K562 (cell line): ENCODE results near the gene PITX1. TPM values are rescaled to one million over a fixed set of nuclear protein-coding genes. Genes with fewer than 3 reads are reported as not detected.
A peak's percentile ranks its signal among the peaks of the same experiment; 100 is the strongest.

Experiments
- ATAC-seq: fragments of 200-7000 bp; cut with Tn5 transposase; 3 replicates; pipeline ENCODE4 v1.9.1; 2020; ENCODE audit warnings: moderate library complexity
- BruUV-seq: library from RNA; stranded (reverse); fragments of 400-500 nt; replicated peaks from 2 replicates; lab custom pipeline; 2021; lab: Mats Ljungman, UMichigan
- CTCF ChIA-PET: fragments of 300-600 bp; formaldehyde crosslinking; extraction: SDS; loops from one replicate; lab custom pipeline; 2021; ENCODE audit warnings: low intra/inter-chr PET ratio; lab: Yijun Ruan, JAX
- POLR2A ChIA-PET: fragments of 300-600, 350-650 bp; sonication (Branson Sonifier 250); formaldehyde crosslinking; extraction: SDS; loops from one replicate; lab custom pipeline; 2021; ENCODE audit warnings: antibody characterized with exemption, inconsistent platforms; lab: Yijun Ruan, JAX
- DNase-seq, 4 experiments: peaks; one replicate each; pipeline versions ENCODE4 v3.0.0 to v3.0.0-alpha.2; 2011 to 2018; ENCODE audit warnings: low spot score in 3 of 4, mixed read lengths in 3 of 4; ENCODE audit errors: extremely low read depth in 1 of 4
- FAIRE-seq: peaks from 2 replicates; lab custom pipeline; 2011; peaks lifted over from hg19 to GRCh38; lab: Jason Lieb, UNC
- H2AFZ ChIP-seq: 2 replicates; pipeline ENCODE4 v1.6.0; 2011; ENCODE audit warnings: low read depth, low read length, control low read depth, inconsistent platforms
- H3K27ac ChIP-seq: fragments of 200-600 bp; 3 replicates; pipeline ENCODE4 v1.8.0; 2011; ENCODE audit warnings: low read depth, mild to moderate bottlenecking, control low read depth, inconsistent platforms, low read length, moderate library complexity, mixed read lengths; ENCODE audit errors: extremely low read depth
- H3K27me3 ChIP-seq, 2 experiments: fragments of 300-600 bp in 1 of 2; 2 replicates in 1 of 2; 3 replicates in 1 of 2; pipeline versions ENCODE4 v1.6.0 to v1.8.0; 2011; ENCODE audit warnings: inconsistent platforms in 2 of 2, low read length in 2 of 2, mild to moderate bottlenecking in 1 of 2, mixed read lengths in 1 of 2, moderate library complexity in 1 of 2; ENCODE audit not compliant: control insufficient read depth in 2 of 2, insufficient read depth in 2 of 2
- H3K36me3 ChIP-seq: fragments of 300-600 bp; 3 replicates; pipeline ENCODE4 v1.8.0; 2011; ENCODE audit warnings: mild to moderate bottlenecking, low read length, inconsistent platforms; ENCODE audit not compliant: control insufficient read depth, insufficient read depth
- H3K4me1 ChIP-seq, 2 experiments: fragments of 200-600 bp in 1 of 2; replicated peaks in 1 of 2; 2 replicates in 1 of 2; 3 replicates in 1 of 2; pipeline versions ENCODE4 v1.5.1 to v1.8.0; 2011; ENCODE audit warnings: inconsistent platforms in 2 of 2, low read length in 2 of 2, mild to moderate bottlenecking in 1 of 2, mixed read lengths in 1 of 2, moderate library complexity in 1 of 2; ENCODE audit not compliant: control insufficient read depth in 2 of 2, insufficient read depth in 2 of 2
- H3K4me2 ChIP-seq: 2 replicates; pipeline ENCODE4 v1.6.1; 2011; ENCODE audit warnings: low read length, control low read depth, inconsistent platforms, mixed read lengths; ENCODE audit not compliant: insufficient read depth
- H3K4me3 ChIP-seq: fragments of 200-600 bp; sonication (generic), shearing (Covaris generic); 2 replicates; pipeline ENCODE4 v1.5.1; 2016; ENCODE audit warnings: control low read depth, inconsistent platforms
- H3K79me2 ChIP-seq: fragments of 200-600 bp; 3 replicates; pipeline ENCODE4 v1.8.0; 2011; ENCODE audit warnings: low read length, inconsistent platforms; ENCODE audit not compliant: control insufficient read depth, insufficient read depth
- H3K9ac ChIP-seq, 2 experiments: 2 replicates each; pipeline versions ENCODE4 v1.6.0 to v1.6.1; 2011; ENCODE audit warnings: low read depth in 2 of 2, low read length in 2 of 2, control low read depth in 1 of 2, inconsistent platforms in 1 of 2, mild to moderate bottlenecking in 1 of 2, mixed read lengths in 1 of 2; ENCODE audit not compliant: insufficient read depth in 1 of 2
- H3K9me1 ChIP-seq: one replicate; pipeline ENCODE4 v1.6.0; 2011; ENCODE audit warnings: inconsistent platforms, mild to moderate bottlenecking, low read length, moderate library complexity; ENCODE audit not compliant: control insufficient read depth, insufficient read depth
- H3K9me3 ChIP-seq: replicated peaks from 2 replicates; pipeline ENCODE4 v1.5.1; 2011; ENCODE audit warnings: low read depth, low read length, inconsistent platforms; ENCODE audit not compliant: control insufficient read depth, insufficient read depth
- H4K20me1 ChIP-seq: replicated peaks from 2 replicates; pipeline ENCODE4 v1.6.1; 2011; ENCODE audit warnings: low read length, inconsistent platforms, mixed read lengths; ENCODE audit not compliant: control insufficient read depth, insufficient read depth
- MXD1 ChIP-seq: fragments of 250-450 bp; sonication (Bioruptor Pico); IDR thresholded peaks from 2 replicates; pipeline ENCODE4 v1.8.0; 2021; ENCODE audit warnings: borderline replicate concordance, mild to moderate bottlenecking, moderate library complexity; ENCODE audit not compliant: poor library complexity, severe bottlenecking
- NCOA6 ChIP-seq: fragments of 450-650 bp; IDR thresholded peaks from 2 replicates; pipeline ENCODE4 v1.6.1; 2017; ENCODE audit warnings: mild to moderate bottlenecking
- RFX1 ChIP-seq: fragments of 450-650 bp; IDR thresholded peaks from 2 replicates; pipeline ENCODE4 v1.6.1; 2016; ENCODE audit warnings: mild to moderate bottlenecking, moderate library complexity
- RFX7 ChIP-seq: fragments of 250-450 bp; sonication (Bioruptor Pico); IDR thresholded peaks from 2 replicates; pipeline ENCODE4 v1.5.1; 2021; ENCODE audit warnings: mild to moderate bottlenecking
- SPI1 ChIP-seq: IDR thresholded peaks from 2 replicates; pipeline ENCODE4 v1.6.1; 2011; ENCODE audit warnings: low read depth, low read length, control low read depth, borderline replicate concordance
- SRSF7 ChIP-seq: fragments of 200-400 bp; formaldehyde crosslinking; optimal IDR thresholded peaks from 2 replicates; pipeline ENCODE3; 2017; ENCODE audit warnings: mild to moderate bottlenecking, low read depth, low read length
- TCF15 ChIP-seq: fragments of 250-450 bp; sonication (Bioruptor Pico); IDR thresholded peaks from 2 replicates; pipeline ENCODE4 v1.8.0; 2022; ENCODE audit warnings: moderate library complexity, mild to moderate bottlenecking, inconsistent platforms
- ZBTB43 ChIP-seq: sonication (generic); formaldehyde crosslinking; IDR thresholded peaks from 2 replicates; pipeline ENCODE4 v1.8.0; 2023; ENCODE audit warnings: mild to moderate bottlenecking, missing genetic modification reagents
- ZNF24 ChIP-seq: fragments of 450-650 bp; IDR thresholded peaks from 2 replicates; pipeline ENCODE4 v1.6.1; 2016
- ZNF408 ChIP-seq: fragments of 250-450 bp; sonication (Bioruptor Pico); IDR thresholded peaks from 2 replicates; pipeline ENCODE4 v1.4.0; 2020; ENCODE audit warnings: low read depth, mild to moderate bottlenecking, moderate library complexity
- WGBS: fragments of 100-300 bp; shearing (Covaris generic); methylation state at CpG from one replicate; pipeline ENCODE4 v1.1.6; 2016; ENCODE audit warnings: low coverage, mixed read lengths; ENCODE audit not compliant: insufficient coverage; ENCODE audit errors: missing lambda C conversion rate; 5-methylcytosine and 5-hydroxymethylcytosine counted together
- in situ Hi-C: fragments of 300-500 bp; cut with MboI; formaldehyde crosslinking; loops from 4 replicates; pipeline ENCODE4 v1.15.0; 2018; ENCODE audit warnings: inconsistent platforms, mixed read lengths
- intact Hi-C: fragments of 100-400 bp; cut with micrococcal nuclease; formaldehyde crosslinking; loops from 2 replicates; pipeline ENCODE4 v1.14.2; 2022
- polyA plus RNA-seq, 8 experiments: library from polyadenylated mRNA; depleted of rRNA in 4 of 8; stranded (reverse) in 5 of 8; unstranded in 3 of 8; fragments of >200 nt; fragmentation: Nextera tagmentation in 2 of 8; fragmentation: Illumina TruSeq in 1 of 8; extraction: Ambion mirVana in 2 of 8; extraction: Trizol in 1 of 8; gene quantifications; 2 replicates each; pipeline versions ENCODE4 v1.2.1 to v1.2.3, GENCODE V29; 2011 to 2014; ENCODE audit warnings: inconsistent platforms in 1 of 8, missing spikeins in 1 of 8
- total RNA-seq, 7 experiments: library from RNA; depleted of rRNA in 6 of 7; stranded (reverse); fragments of >200 nt in 6 of 7; fragmentation: Illumina TruSeq in 2 of 7; extraction: Trizol in 2 of 7; gene quantifications; 2 replicates each; pipeline versions ENCODE4 v1.2.1 to v1.2.3, GENCODE V29; 2011 to 2021; ENCODE audit warnings: low replicate concordance in 1 of 7
- TF ChIP-seq, protein P1 (sequence below): fragments of 200-800 bp; sonication (Bioruptor generic); IDR thresholded peaks from 2 replicates; pipeline ENCODE4 v1.6.1; 2017; ENCODE audit warnings: missing genetic modification characterization, missing compliant biosample characterization
- TF ChIP-seq, protein P2 (sequence below): fragments of 450-650 bp; conservative IDR thresholded peaks from 2 replicates; pipeline ENCODE4 v1.6.1; 2016; ENCODE audit warnings: missing genetic modification characterization, low read depth, mild to moderate bottlenecking, missing compliant biosample characterization, moderate library complexity
- TF ChIP-seq, protein P3 (sequence below): fragments of 250-450 bp; sonication (Bioruptor Pico); IDR thresholded peaks from 2 replicates; pipeline ENCODE4 v1.8.0; 2022; ENCODE audit warnings: inconsistent platforms, mild to moderate bottlenecking, moderate library complexity, borderline replicate concordance
- TF ChIP-seq, protein P4 (sequence below): fragments of 450-650 bp; formaldehyde crosslinking; conservative IDR thresholded peaks from 2 replicates; pipeline ENCODE4 v1.4.0; 2022; ENCODE audit warnings: mild to moderate bottlenecking, missing genetic modification characterization

The PITX1 gene
- total and polyA plus RNA-seq, 9 of the 15 experiments (the other 6 are each of a cell fraction or from before 2014, with no cell fraction given) = 0.13 to 88.2 (median 24.9) TPM

DNA sequence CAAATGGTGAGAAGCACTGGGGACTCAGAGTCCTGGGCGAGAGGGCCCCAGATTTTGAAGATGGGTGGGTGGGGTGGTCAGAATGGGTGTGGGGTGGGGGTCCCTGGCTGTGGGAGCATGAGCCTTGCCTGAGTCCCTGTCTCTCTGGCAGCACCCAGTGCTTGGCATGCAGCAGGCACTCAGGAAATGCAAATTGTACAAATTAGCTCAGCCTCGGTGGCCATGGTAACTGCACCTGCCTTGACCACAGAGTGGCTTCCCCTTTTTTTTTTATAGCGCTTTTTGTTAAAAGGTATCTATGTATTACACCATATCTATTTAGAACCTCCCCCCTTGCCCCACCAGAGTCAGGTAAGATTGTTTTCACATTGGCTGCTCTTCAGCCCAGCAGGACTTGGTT lies 19.2 kb upstream of the PITX1 start:
- H2AFZ ChIP-seq = no peak overlapping the region
- no peaks in the 10 kb centered on the region for H3K27me3 ChIP-seq
- no peak overlapping the region for H3K4me2 ChIP-seq
- H3K9ac ChIP-seq = no peak overlapping the region; a peak in 1 of 4 replicates
- WGBS = 28% methylated on average over 3 of the region's 3 CpGs
- no peak overlapping the region for H3K4me3 ChIP-seq
- peaks cover 26 to 37% of the 10 kb centered on the region in 2 experiments; a peak in 4 of 5 replicates for H3K4me1 ChIP-seq
- DNase-seq (no peak), FAIRE-seq (no peak), ATAC-seq (no peak)
- H3K27ac ChIP-seq = no peak overlapping the region
- intact Hi-C loops = no loop called here
- CTCF ChIA-PET = no interaction called here
- H4K20me1 ChIP-seq = 0 out of 2 replicates have a peak, but pooled peaks cover 5% of the 10 kb centered on the region
- H3K9me1 ChIP-seq = no peaks in the 10 kb centered on the region
- in situ Hi-C loops = no loop called here
- no peaks in the 10 kb centered on the region for H3K36me3 ChIP-seq
- TF ChIP-seq ZNF24 (no peak), TCF15 (CRISPR knock-in tag) (no peak), MXD1 (CRISPR knock-in tag) (no peak), SPI1 (peak; percentile 88), ZNF408 (CRISPR knock-in tag) (no peak), NCOA6 (no peak), RFX1 (peak; percentile 58), ZBTB43 (CRISPR knock-in tag) (no peak), SRSF7 (no peak), RFX7 (CRISPR knock-in tag) (no peak)
- TF ChIP-seq, protein P1, sequence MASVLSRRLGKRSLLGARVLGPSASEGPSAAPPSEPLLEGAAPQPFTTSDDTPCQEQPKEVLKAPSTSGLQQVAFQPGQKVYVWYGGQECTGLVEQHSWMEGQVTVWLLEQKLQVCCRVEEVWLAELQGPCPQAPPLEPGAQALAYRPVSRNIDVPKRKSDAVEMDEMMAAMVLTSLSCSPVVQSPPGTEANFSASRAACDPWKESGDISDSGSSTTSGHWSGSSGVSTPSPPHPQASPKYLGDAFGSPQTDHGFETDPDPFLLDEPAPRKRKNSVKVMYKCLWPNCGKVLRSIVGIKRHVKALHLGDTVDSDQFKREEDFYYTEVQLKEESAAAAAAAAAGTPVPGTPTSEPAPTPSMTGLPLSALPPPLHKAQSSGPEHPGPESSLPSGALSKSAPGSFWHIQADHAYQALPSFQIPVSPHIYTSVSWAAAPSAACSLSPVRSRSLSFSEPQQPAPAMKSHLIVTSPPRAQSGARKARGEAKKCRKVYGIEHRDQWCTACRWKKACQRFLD = no peak
- TF ChIP-seq, protein P2, sequence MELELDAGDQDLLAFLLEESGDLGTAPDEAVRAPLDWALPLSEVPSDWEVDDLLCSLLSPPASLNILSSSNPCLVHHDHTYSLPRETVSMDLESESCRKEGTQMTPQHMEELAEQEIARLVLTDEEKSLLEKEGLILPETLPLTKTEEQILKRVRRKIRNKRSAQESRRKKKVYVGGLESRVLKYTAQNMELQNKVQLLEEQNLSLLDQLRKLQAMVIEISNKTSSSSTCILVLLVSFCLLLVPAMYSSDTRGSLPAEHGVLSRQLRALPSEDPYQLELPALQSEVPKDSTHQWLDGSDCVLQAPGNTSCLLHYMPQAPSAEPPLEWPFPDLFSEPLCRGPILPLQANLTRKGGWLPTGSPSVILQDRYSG (tag) = no peak
- TF ChIP-seq, protein P3, sequence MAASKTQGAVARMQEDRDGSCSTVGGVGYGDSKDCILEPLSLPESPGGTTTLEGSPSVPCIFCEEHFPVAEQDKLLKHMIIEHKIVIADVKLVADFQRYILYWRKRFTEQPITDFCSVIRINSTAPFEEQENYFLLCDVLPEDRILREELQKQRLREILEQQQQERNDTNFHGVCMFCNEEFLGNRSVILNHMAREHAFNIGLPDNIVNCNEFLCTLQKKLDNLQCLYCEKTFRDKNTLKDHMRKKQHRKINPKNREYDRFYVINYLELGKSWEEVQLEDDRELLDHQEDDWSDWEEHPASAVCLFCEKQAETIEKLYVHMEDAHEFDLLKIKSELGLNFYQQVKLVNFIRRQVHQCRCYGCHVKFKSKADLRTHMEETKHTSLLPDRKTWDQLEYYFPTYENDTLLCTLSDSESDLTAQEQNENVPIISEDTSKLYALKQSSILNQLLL (CRISPR knock-in tag) = no peak
- TF ChIP-seq, protein P4, sequence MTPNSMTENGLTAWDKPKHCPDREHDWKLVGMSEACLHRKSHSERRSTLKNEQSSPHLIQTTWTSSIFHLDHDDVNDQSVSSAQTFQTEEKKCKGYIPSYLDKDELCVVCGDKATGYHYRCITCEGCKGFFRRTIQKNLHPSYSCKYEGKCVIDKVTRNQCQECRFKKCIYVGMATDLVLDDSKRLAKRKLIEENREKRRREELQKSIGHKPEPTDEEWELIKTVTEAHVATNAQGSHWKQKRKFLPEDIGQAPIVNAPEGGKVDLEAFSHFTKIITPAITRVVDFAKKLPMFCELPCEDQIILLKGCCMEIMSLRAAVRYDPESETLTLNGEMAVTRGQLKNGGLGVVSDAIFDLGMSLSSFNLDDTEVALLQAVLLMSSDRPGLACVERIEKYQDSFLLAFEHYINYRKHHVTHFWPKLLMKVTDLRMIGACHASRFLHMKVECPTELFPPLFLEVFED = no peak
- H3K79me2 ChIP-seq = no peaks in the 10 kb centered on the region
- no peaks in the 10 kb centered on the region for H3K9me3 ChIP-seq
- no TSS peak for BruUV-seq
- POLR2A ChIA-PET = interaction anchor here (0.6 to 1.4 kb wide), 7 partner anchors 7 to 133 kb away, joined by 3 to 7 read pairs (median 4); no protein-coding TSS in a partner anchor
